Glutamatergic neuron (in vitro differentiated cells): ENCODE data around the gene ACVR1B. TPM values are rescaled to one million over a fixed set of nuclear protein-coding genes. Genes with fewer than 3 reads are reported as not detected.

Experiments used
- DNase-seq: peaks from one replicate; pipeline ENCODE4 v3.0.0; 2022
- H3K27ac Mint-ChIP-seq: one replicate; pipeline ENCODE4 v1.8.0; 2020; ENCODE audit warnings: mild to moderate bottlenecking, mixed read lengths, inconsistent platforms; ENCODE audit not compliant: unreplicated experiment
- H3K27me3 Mint-ChIP-seq: one replicate; pipeline ENCODE4 v1.8.0; 2020; ENCODE audit warnings: mild to moderate bottlenecking, moderate library complexity, mixed read lengths, inconsistent platforms; ENCODE audit not compliant: unreplicated experiment
- H3K36me3 Mint-ChIP-seq: one replicate; pipeline ENCODE4 v1.8.0; 2020; ENCODE audit warnings: mild to moderate bottlenecking, mixed read lengths, inconsistent platforms; ENCODE audit not compliant: unreplicated experiment
- H3K4me1 Mint-ChIP-seq: one replicate; pipeline ENCODE4 v1.8.0; 2020; ENCODE audit warnings: mild to moderate bottlenecking, low read depth, mixed read lengths, inconsistent platforms; ENCODE audit not compliant: unreplicated experiment
- H3K4me3 Mint-ChIP-seq: one replicate; pipeline ENCODE4 v1.8.0; 2020; ENCODE audit warnings: mild to moderate bottlenecking, mixed read lengths, inconsistent platforms; ENCODE audit not compliant: unreplicated experiment
- H3K9me3 Mint-ChIP-seq: one replicate; pipeline ENCODE4 v1.8.0; 2020; ENCODE audit warnings: mild to moderate bottlenecking, moderate library complexity, mixed read lengths, inconsistent platforms; ENCODE audit not compliant: unreplicated experiment
- CTCF ChIP-seq: fragments of 200-600 bp; sonication (generic); IDR thresholded peaks from one replicate; pipeline ENCODE4 v1.5.0; 2021; ENCODE audit not compliant: partially characterized antibody, unreplicated experiment
- total RNA-seq: library from RNA; stranded (reverse); fragmentation: NEBNext Ultra II Directional; extraction: Animal tissue kit (Norgen Biotek cat#: 25700); gene quantifications from one replicate; pipeline ENCODE4 v1.2.1, GENCODE V29; 2021; ENCODE audit not compliant: unreplicated experiment

Gene ACVR1B
- total RNA-seq, 1 donor from 2014 or later = 50.2 TPM

GRCh38 chr12:51943346-51943745, 8.2 kb upstream of the ACVR1B start:
- DNase-seq = no peak
- H3K9me3 Mint-ChIP-seq = peaks cover 13% of the 10 kb centered on the region
- no peak for TF ChIP-seq CTCF
- H3K36me3 Mint-ChIP-seq = peaks cover 34% of the 10 kb centered on the region
- no peak overlapping the region for H3K27ac Mint-ChIP-seq
- H3K4me1 Mint-ChIP-seq = peaks cover 25% of the 10 kb centered on the region
- H3K4me3 Mint-ChIP-seq = no peak overlapping the region
- H3K27me3 Mint-ChIP-seq = peaks cover 11% of the 10 kb centered on the region

GRCh38 chr12:51944608-51945233, 6.8 kb upstream of the ACVR1B start:
- Mint-ChIP-seq H3K36me3 (peaks cover 34% of the 10 kb centered on the region), H3K9me3 (peaks cover 13% of the 10 kb centered on the region), H3K4me1 (peaks cover 24% of the 10 kb centered on the region), H3K27ac (no peak overlapping the region), H3K27me3 (peaks cover 11% of the 10 kb centered on the region), H3K4me3 (no peak overlapping the region)
- DNase-seq = no peak
- TF ChIP-seq CTCF = no peak

GRCh38 chr12:51947246-51947996, 4.1 kb upstream of the ACVR1B start:
- Mint-ChIP-seq H3K36me3 (peaks cover 26% of the 10 kb centered on the region), H3K9me3 (peaks cover 17% of the 10 kb centered on the region), H3K27me3 (peaks cover 8% of the 10 kb centered on the region), H3K4me1 (peaks cover 9% of the 10 kb centered on the region), H3K4me3 (no peak overlapping the region), H3K27ac (no peak overlapping the region)
- no peak for DNase-seq
- TF ChIP-seq CTCF = no peak

- Mint-ChIP-seq H3K4me1 (peaks cover 8% of the 10 kb centered on the region), H3K9me3 (peaks cover 17% of the 10 kb centered on the region), H3K27ac (no peak overlapping the region), H3K4me3 (no peak overlapping the region), H3K27me3 (peaks cover 5% of the 10 kb centered on the region), H3K36me3 (peaks cover 21% of the 10 kb centered on the region)
- DNase-seq = no peak
- TF ChIP-seq CTCF = no peak
Observed at GRCh38 chr12:51948066-51948465, 3.4 kb upstream of the ACVR1B start.
